Measurements from ENCODE around the gene TMSB15A. TPM values are rescaled to one million over a fixed set of nuclear protein-coding genes. Genes with fewer than 3 reads are reported as not detected.
"Not testable (repeated sequence)": the region's sequence is repeated elsewhere in the genome, so short reads cannot be mapped to it uniquely, and the experiment has no call there.

The TMSB15A gene
- not detected for total RNA-seq

DNA sequence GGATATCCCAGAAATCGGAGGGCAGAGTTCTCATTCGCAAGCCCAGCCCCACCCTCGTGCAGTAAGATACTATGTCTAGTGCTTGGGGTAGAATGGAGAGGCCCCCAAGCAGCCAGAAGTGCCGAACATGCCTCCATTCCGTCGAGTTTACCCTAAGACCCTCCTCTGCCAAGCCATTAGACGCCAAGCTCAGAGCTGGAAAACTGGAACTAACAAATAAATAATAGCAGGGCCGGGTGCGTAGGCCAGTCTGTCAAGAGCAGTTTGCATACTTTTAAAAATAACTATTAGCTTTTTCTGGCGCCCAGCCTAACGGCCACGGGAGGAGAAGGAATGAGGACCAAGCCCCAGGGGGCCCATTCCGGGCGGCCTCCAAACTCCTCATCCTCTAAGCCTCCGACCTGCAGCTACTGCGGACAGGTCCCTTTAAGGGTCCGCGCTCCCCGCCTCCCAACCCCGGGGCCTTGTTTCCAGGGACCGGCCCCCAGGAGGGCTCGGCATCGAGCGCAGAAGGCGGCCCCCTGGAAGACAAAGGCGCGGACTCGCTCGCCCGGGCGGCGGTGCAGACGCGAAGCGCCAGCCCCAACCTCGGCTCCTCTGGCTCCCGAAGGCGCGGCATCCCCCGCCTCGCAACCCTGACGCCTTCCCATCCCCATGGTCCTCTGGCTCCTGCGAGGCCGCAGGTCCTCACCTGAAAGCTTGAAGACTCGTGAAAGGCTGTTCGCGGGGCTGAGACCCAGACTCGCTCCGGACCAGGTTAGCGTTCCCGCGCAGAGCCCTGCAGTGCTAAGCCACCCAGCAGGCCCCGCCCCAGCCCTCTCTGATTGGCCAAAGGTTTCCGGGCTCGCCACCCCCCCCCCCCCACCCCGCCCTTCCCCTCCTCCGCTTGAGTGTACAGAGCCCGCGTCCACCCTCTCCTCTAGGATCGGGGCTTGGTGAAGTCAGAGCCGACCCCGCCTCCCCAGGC lies at the start of gene TMSB15A:
TMSB15A (minus strand) TSS at position 765 of the 967 bp plus-strand sequence.
- intact Hi-C loops (cut with DNase I; ENCODE audit: low total_unique reads) = no loop called here
- TF ChIP-seq, protein P1, sequence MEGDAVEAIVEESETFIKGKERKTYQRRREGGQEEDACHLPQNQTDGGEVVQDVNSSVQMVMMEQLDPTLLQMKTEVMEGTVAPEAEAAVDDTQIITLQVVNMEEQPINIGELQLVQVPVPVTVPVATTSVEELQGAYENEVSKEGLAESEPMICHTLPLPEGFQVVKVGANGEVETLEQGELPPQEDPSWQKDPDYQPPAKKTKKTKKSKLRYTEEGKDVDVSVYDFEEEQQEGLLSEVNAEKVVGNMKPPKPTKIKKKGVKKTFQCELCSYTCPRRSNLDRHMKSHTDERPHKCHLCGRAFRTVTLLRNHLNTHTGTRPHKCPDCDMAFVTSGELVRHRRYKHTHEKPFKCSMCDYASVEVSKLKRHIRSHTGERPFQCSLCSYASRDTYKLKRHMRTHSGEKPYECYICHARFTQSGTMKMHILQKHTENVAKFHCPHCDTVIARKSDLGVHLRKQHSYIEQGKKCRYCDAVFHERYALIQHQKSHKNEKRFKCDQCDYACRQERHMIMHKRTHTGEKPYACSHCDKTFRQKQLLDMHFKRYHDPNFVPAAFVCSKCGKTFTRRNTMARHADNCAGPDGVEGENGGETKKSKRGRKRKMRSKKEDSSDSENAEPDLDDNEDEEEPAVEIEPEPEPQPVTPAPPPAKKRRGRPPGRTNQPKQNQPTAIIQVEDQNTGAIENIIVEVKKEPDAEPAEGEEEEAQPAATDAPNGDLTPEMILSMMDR (IDR thresholded peaks at IDR 0.05) = no peak
- TF ChIP-seq POLR2A (IDR thresholded peaks at IDR 0.05) = no peak
- 2 to 42% methylated on average over 11 to 55 of the region's 62 CpGs for WGBS, 2 donors
- H3K4me3 ChIP-seq (ENCODE audit: low read depth, poor library complexity, severe bottlenecking) = no peak within 1 kb of the TSS
- DNase-seq (ENCODE audit: low spot score in 2 of 2) = peak; percentile 34 to 90

- 83 to 85% methylated on average over 2 of the region's 2 CpGs for WGBS, 2 donors
- DNase-seq (ENCODE audit: low spot score in 2 of 2) = no peak
- H3K4me3 ChIP-seq (ENCODE audit: low read depth, poor library complexity, severe bottlenecking) = no peak overlapping the region
- TF ChIP-seq, protein P1 (IDR thresholded peaks at IDR 0.05) = no peak
- TF ChIP-seq POLR2A (IDR thresholded peaks at IDR 0.05) = no peak
- intact Hi-C loops (cut with DNase I; ENCODE audit: low total_unique reads) = no loop called here
Observed at GRCh38 chrX:102560423-102561068, 44.0 kb upstream of the TMSB15A start.

DNA sequence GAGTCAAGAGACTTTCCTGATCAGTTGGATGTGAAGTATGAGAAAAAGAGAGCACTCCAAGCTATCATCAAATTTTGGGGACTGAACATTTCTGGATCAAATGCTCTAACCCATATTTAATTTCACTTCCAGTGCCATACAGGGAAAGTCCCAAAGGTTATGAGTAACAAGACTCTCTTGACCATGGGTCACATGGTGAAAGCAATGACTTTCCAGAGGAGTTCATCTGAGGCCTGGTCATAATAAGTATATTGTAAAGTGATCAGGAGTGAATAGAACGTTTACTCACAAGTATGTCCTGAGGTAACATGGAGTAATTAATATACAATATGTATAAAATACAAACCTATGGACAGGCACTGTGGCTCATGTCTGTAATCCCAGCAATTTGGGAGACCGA lies 42.1 kb upstream of the TMSB15A start:
- DNase-seq (ENCODE audit: low spot score in 2 of 2) = no peak
- TF ChIP-seq, protein P1 (IDR thresholded peaks at IDR 0.05) = no peak
- no peak for TF ChIP-seq POLR2A (IDR thresholded peaks at IDR 0.05)
- H3K4me3 ChIP-seq (ENCODE audit: low read depth, poor library complexity, severe bottlenecking) = no peak overlapping the region
- 64 to 82% methylated on average over 2 of the region's 2 CpGs for WGBS, 2 donors
- intact Hi-C loops (cut with DNase I; ENCODE audit: low total_unique reads) = no loop called here

- DNase-seq (ENCODE audit: low spot score in 2 of 2) = no peak
- no peak overlapping the region for H3K4me3 ChIP-seq (ENCODE audit: low read depth, poor library complexity, severe bottlenecking)
- TF ChIP-seq POLR2A (IDR thresholded peaks at IDR 0.05) = no peak
- TF ChIP-seq, protein P1 (IDR thresholded peaks at IDR 0.05) = no peak
- WGBS, 2 donors = 87 to 88% methylated on average over 11 to 23 of the region's 23 CpGs
- intact Hi-C loops (cut with DNase I; ENCODE audit: low total_unique reads) = no loop called here
Observed at GRCh38 chrX:102548231-102548630, 31.7 kb upstream of the TMSB15A start.

DNA sequence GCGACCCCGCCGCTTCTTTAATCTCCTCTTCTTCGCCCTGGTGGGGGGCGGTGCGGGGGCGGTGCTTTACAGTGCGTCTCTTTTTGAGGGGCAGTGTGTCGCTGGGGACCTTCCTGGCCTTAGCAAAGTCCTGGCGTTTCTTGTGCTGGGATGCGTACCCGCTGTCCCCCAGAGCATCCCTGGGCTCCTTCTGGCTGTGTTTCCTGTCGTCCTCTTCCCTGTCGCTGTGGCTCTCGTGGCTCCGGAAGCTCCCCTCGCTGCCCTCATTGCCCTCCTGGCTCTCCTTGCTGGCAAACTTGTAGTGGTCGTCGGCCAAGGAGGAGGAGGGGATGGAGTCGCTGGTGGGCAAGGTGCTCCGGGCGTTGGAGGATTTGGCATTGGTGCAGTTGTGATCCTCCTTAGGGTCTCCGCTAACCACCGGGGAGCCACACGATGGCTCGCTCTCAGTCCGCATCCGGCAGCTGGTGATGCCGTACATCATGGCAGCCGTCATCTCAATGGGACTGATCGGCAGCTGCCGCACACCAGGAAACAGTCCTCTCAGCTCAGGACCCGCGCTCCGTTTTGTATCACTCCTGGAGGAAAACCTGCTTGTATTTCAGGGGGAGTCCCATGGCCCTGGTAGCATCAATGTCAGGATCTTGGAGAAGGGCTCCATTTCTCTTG lies 30.4 kb upstream of the TMSB15A start:
- H3K4me3 ChIP-seq (ENCODE audit: low read depth, poor library complexity, severe bottlenecking) = no peak overlapping the region
- no peak for DNase-seq (ENCODE audit: low spot score in 2 of 2)
- intact Hi-C loops (cut with DNase I; ENCODE audit: low total_unique reads) = no loop called here
- WGBS, 2 donors = 31 to 53% methylated on average over 24 to 35 of the region's 35 CpGs
- TF ChIP-seq, protein P1 (IDR thresholded peaks at IDR 0.05) = no peak
- no peak for TF ChIP-seq POLR2A (IDR thresholded peaks at IDR 0.05)

DNA sequence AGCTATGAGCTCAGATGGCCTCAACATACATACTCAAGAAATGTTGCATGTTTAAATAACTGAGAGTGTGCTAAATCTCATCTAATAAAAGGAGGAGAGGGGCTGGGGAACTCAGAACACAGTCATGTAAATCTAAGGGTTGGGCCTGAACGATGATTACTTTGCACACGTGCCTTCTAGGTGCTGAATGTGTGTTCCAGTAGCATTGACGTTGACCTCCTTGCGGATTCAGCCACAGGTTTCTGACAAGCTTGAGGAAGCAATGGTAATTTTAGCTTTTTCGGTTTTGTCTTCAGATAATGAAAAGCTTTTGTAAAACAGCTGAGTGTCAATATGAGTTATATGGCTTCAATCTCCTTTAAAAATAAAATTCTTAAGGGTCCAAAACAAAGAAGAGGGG lies 29.6 kb upstream of the TMSB15A start:
- DNase-seq (ENCODE audit: low spot score in 2 of 2); intact Hi-C loops (cut with DNase I; ENCODE audit: low total_unique reads); H3K4me3 ChIP-seq (ENCODE audit: low read depth, poor library complexity, severe bottlenecking): not testable (repeated sequence)
- whole genome bisulfite sequencing, 2 donors = 76 to 92% methylated on average over 5 of the region's 5 CpGs
